ENCODE results near the gene IRGQ. TPM values are rescaled to one million over a fixed set of nuclear protein-coding genes. Genes with fewer than 3 reads are reported as not detected.

Gene IRGQ
- total RNA-seq, 6 experiments from 2014 or later = 9.1 to 18.6 (median 11.0) TPM

GRCh38 chr19:43569657-43570056 lies 26.3 kb downstream of the IRGQ start:
- intact Hi-C loops (cut with DNase I) = no loop called here
- Histone ChIP-seq H3K27me3 (no peaks in the 10 kb centered on the region), H3K9me3 (no peaks in the 10 kb centered on the region), H3K4me1 (peaks cover 0 to 3% (median under 1%) of the 10 kb centered on the region in 4 donors), H3K27ac (no peak overlapping the region), H3K36me3 (no peaks in the 10 kb centered on the region), H3K4me3 (no peak overlapping the region)
- TF ChIP-seq POLR2A (IDR thresholded peaks at IDR 0.05) = no peak
- TF ChIP-seq, protein P1, sequence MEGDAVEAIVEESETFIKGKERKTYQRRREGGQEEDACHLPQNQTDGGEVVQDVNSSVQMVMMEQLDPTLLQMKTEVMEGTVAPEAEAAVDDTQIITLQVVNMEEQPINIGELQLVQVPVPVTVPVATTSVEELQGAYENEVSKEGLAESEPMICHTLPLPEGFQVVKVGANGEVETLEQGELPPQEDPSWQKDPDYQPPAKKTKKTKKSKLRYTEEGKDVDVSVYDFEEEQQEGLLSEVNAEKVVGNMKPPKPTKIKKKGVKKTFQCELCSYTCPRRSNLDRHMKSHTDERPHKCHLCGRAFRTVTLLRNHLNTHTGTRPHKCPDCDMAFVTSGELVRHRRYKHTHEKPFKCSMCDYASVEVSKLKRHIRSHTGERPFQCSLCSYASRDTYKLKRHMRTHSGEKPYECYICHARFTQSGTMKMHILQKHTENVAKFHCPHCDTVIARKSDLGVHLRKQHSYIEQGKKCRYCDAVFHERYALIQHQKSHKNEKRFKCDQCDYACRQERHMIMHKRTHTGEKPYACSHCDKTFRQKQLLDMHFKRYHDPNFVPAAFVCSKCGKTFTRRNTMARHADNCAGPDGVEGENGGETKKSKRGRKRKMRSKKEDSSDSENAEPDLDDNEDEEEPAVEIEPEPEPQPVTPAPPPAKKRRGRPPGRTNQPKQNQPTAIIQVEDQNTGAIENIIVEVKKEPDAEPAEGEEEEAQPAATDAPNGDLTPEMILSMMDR (IDR thresholded peaks at IDR 0.05) = no peak
- DNase-seq (no peak), ATAC-seq (no peak)
- 88% methylated on average over 5 of the region's 5 CpGs for WGBS (ENCODE audit: insufficient coverage, low coverage, low lambda C conversion rate, missing lambda C conversion rate)

DNA sequence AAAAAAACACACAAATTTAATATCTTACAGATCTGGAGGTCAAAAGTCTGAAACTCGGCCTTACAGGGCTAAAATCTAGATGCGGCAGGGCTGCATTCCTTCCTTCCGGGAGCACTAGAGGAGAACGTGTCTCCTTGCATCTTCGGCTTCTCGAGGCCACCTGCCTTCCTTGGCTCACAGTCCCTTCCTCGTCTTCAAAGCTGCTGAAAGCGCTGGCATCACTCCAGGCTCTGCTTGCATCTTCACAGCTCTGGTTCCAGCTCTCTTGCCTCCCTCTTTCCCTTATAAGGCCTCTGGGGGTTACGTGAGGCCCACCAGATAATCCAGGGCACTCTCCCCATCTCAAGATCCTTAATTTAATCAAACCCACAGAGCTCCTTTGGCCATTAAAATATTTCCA lies 31.1 kb downstream of the IRGQ start:
- TF ChIP-seq, protein P1 (IDR thresholded peaks at IDR 0.05) = no peak
- TF ChIP-seq POLR2A (IDR thresholded peaks at IDR 0.05) = no peak
- no peaks in the 10 kb centered on the region for H3K36me3 ChIP-seq
- H3K4me1 ChIP-seq = no peaks in the 10 kb centered on the region
- WGBS (ENCODE audit: insufficient coverage, low coverage, low lambda C conversion rate, missing lambda C conversion rate) = 71% methylated on average over 6 of the region's 9 CpGs
- no peak overlapping the region for H3K4me3 ChIP-seq
- intact Hi-C loops (cut with DNase I) = no loop called here
- no peaks in the 10 kb centered on the region for H3K9me3 ChIP-seq
- H3K27me3 ChIP-seq = no peaks in the 10 kb centered on the region
- H3K27ac ChIP-seq = no peak overlapping the region
- ATAC-seq = no peak
- DNase-seq = no peak

DNA sequence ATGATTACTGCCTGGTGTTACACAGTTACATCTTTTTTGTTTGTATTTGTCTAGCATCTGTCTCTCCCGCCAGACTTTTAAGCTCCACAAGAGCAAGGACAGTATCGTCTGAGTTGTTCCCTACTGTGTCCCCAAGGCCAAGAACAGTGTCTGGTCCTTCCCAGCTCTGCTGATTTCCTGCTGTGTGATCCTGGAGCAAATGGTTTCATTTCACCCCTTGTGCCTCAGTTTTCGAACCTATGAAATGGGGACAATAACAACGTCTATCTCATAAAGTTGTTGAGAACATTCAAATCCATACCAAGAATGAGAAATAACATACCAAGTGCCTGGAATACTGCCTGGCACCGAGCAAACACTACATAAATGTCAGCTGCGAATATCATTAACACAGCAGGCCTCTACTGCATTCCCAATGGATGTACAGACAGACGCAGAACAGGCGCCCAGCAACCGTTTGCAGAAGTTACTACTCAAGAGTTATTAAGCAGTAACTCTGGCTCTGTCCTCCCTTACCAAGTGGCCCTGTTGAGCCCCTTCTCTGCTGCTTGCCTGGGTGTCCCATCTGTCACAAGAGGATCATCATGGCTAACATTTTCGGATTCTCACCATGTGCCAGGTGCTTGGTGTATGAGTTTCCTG lies 32.0 kb downstream of the IRGQ start:
- H3K4me1 ChIP-seq = no peaks in the 10 kb centered on the region
- no peak overlapping the region for H3K27ac ChIP-seq
- H3K4me3 ChIP-seq = no peak overlapping the region
- H3K27me3 ChIP-seq = no peaks in the 10 kb centered on the region
- DNase-seq (no peak), ATAC-seq (no peak)
- WGBS (ENCODE audit: insufficient coverage, low coverage, low lambda C conversion rate, missing lambda C conversion rate) = 90% methylated on average over 10 of the region's 10 CpGs
- intact Hi-C loops (cut with DNase I) = no loop called here
- TF ChIP-seq, protein P1 (IDR thresholded peaks at IDR 0.05) = no peak
- no peak for TF ChIP-seq POLR2A (IDR thresholded peaks at IDR 0.05)
- H3K9me3 ChIP-seq = no peaks in the 10 kb centered on the region
- no peaks in the 10 kb centered on the region for H3K36me3 ChIP-seq

- H3K27me3 ChIP-seq = no peaks in the 10 kb centered on the region
- peak; percentile 65 to 78 (median 69) for ATAC-seq
- no peak for TF ChIP-seq POLR2A (IDR thresholded peaks at IDR 0.05)
- TF ChIP-seq, protein P1 (IDR thresholded peaks at IDR 0.05) = no peak
These were observed 33.2 kb downstream of the IRGQ start for GRCh38 chr19:43562698-43563241.

More at GRCh38 chr19:43562698-43563241, 33.2 kb downstream of the IRGQ start:
- no peaks in the 10 kb centered on the region for H3K4me1 ChIP-seq
- no peaks in the 10 kb centered on the region for H3K36me3 ChIP-seq
- H3K9me3 ChIP-seq = no peaks in the 10 kb centered on the region
- peak; percentile 63 to 72 (median 69) for DNase-seq
- H3K27ac ChIP-seq = peak overlapping the region in 1 of 3 donors; percentile 10
- WGBS (ENCODE audit: insufficient coverage, low coverage, low lambda C conversion rate, missing lambda C conversion rate) = 47% methylated on average over 8 of the region's 14 CpGs
- intact Hi-C loops (cut with DNase I) = no loop called here
- no peak overlapping the region for H3K4me3 ChIP-seq
